HG03469 (cell line): ENCODE results near the gene CFAP46.

Source experiments
- ATAC-seq: cut with Tn5 transposase; IDR thresholded peaks from one replicate; pipeline ENCODE4 v1.9.1; 2021; ENCODE audit warnings: mild to moderate bottlenecking, moderate library complexity, moderate number of reproducible peaks; ENCODE audit not compliant: unreplicated experiment

The CFAP46 gene

GRCh38 chr10:132942101-132943057, at the start of gene CFAP46:
Gene CFAP46, minus strand, starts transcription at chr10:132942570. Its CDS starts 86 bp downstream, at chr10:132942484.
- ATAC-seq, result no peak

- ATAC-seq, result no peak
These were observed 49.5 kb upstream of the CFAP46 start for GRCh38 chr10:132991706-132992432.

- no peak for ATAC-seq
These were observed 48.5 kb upstream of the CFAP46 start for GRCh38 chr10:132990684-132991545.

- no peak for ATAC-seq
These were observed 47.4 kb upstream of the CFAP46 start for GRCh38 chr10:132989476-132990415.

GRCh38 chr10:132988988-132989387, 46.6 kb upstream of the CFAP46 start:
- no peak for ATAC-seq

GRCh38 chr10:132987671-132988571, 45.6 kb upstream of the CFAP46 start:
- no peak for ATAC-seq

- no peak for ATAC-seq
These were observed 44.6 kb upstream of the CFAP46 start for GRCh38 chr10:132986978-132987377.

GRCh38 chr10:132986576-132986975, 44.2 kb upstream of the CFAP46 start:
- no peak for ATAC-seq

- no peak for ATAC-seq
These were observed 43.7 kb upstream of the CFAP46 start for GRCh38 chr10:132986076-132986475.

GRCh38 chr10:132985546-132985900, 43.2 kb upstream of the CFAP46 start:
- ATAC-seq, result no peak

GRCh38 chr10:132984801-132985545, 42.6 kb upstream of the CFAP46 start:
- no peak for ATAC-seq

- ATAC-seq, result no peak
These were observed 41.6 kb upstream of the CFAP46 start for GRCh38 chr10:132984008-132984295.

- no peak for ATAC-seq
These were observed 41.1 kb upstream of the CFAP46 start for GRCh38 chr10:132983252-132984007.

GRCh38 chr10:132982301-132982989, 40.1 kb upstream of the CFAP46 start:
- ATAC-seq, result no peak

- no peak for ATAC-seq
These were observed 39.4 kb upstream of the CFAP46 start for GRCh38 chr10:132981746-132982145.

- ATAC-seq, result no peak
These were observed 38.8 kb upstream of the CFAP46 start for GRCh38 chr10:132981173-132981555.
